Ovary (tissue), 3 donors: ENCODE measurements around the gene UBE2QL1.

Experiments used
- CTCF ChIP-seq, 3 donors: fragments of 450-650 bp in 2 of 3; fragments of 200-600 bp in 1 of 3; IDR thresholded peaks; one replicate each; pipeline versions ENCODE4 v1.5.1 to v1.8.0; 2016 to 2022; ENCODE audit warnings: antibody characterized with exemption in 3 of 3, mild to moderate bottlenecking in 1 of 3
- EP300 ChIP-seq: sonication (generic); formaldehyde crosslinking; IDR thresholded peaks from one replicate; pipeline ENCODE4 v1.6.1; 2017; ENCODE audit warnings: antibody characterized with exemption
- POLR2A ChIP-seq: fragments of 450-650 bp; IDR thresholded peaks from one replicate; pipeline ENCODE4 v1.6.1; 2017; ENCODE audit warnings: antibody characterized with exemption, mild to moderate bottlenecking, moderate library complexity
- donor health status: DM: no; HTN: no; CAD: no.

GRCh38 chr5:6485441-6485840 is 36.8 kb downstream of the UBE2QL1 start:
- TF ChIP-seq CTCF (IDR thresholded peaks at IDR 0.05) (no peak), POLR2A (no peak), EP300 (no peak)
